ENCODE measurements around the gene CLPTM1L.
"Not testable (repeated sequence)": the region's sequence is repeated elsewhere in the genome, so short reads cannot be mapped to it uniquely, and the experiment has no call there.

CLPTM1L gene

DNA sequence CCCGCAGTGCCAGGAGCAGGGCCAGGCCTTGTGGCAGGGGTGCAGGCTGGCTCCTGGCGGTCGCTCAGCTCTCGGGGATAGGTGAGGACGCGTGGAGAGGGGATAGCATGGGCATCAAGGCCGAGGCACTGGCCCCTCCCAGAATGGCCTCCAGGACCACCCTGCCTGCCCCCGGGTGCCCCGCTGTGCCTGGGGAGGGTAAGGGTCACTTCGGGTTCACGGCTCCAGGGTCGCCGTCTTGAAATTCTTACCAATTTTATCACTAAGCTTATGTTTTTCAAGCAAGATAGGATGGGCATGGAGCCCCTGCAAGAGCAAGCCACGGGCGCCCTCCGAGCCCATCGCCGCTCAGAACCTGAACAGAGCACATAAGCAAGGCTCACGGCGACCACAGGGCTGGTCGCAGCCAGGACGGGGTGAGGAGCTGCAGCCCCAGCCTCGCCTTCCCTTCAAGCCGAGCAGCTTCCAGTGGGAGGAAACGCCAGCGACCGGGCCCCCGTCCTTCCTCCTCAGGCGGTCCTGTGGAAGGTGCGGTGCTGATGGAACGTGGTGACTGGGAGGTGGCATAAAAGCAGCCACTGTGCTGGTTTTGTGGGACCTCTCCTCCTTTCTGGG is 14.2 kb upstream of the CLPTM1L start:
- no peak for DNase-seq

GRCh38 chr5:1358726-1359025 is 13.8 kb upstream of the CLPTM1L start:
- DNase-seq, result no peak

DNA sequence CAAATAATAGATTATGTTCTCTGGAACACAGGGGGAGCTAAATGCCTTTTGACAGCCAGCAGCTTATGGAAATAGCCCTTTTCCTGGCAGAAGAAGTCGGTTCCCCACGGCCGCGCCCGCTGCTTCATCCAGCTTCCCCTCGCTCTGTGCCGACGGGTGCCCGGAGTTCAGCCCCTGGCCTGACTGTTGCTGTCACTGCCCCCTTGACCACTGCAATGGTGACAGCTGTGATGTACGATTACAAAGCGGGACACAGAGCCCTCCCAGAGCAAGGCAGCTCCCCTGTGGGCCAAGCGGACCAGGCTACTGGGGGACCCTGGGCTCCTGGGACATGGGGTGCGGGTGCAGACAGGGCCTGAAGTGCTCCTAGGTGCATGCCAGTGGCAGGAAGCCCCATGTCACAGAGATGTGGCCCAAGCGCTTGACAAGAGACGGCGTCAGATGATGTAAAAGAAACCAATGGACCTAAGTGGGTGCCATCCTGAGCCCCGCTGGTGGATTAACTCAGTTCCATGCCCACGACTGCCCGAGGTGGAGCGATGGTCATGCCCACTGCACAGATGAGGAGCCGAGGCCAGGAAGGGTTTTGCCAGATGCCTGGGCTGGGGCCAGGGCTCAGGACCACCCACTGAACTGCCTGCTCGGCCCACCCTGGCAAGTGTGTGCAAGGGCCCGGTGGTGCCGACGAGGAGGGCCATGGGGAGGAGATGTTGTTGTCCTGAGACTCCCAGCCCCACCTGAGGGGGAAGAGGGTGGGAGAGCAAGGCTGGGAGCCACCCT is 13.2 kb upstream of the CLPTM1L start:
- no peak for DNase-seq

GRCh38 chr5:1356873-1357787 is 12.2 kb upstream of the CLPTM1L start:
- DNase-seq, result no peak

DNA sequence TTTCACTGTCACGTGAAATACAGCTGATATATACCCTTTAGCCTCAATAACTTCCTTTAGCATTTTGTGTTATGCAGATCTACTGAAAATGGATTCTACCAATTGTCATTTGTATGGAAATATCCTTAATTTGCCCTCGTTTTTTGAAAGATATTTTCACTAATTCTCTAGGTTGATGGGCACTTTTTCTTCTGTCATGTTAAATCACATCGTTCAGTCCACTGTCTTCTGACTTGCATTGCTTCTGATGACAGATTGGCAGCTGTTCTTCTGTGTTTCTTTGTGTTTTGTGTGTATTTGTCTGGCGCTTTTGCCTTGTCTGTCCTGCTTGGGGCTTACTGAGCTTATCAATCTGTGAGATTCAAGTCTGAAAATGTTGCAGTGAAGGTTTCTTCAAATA is 9.7 kb upstream of the CLPTM1L start:
- DNase-seq, result no peak

- DNase-seq, result no peak
These were observed 7.6 kb upstream of the CLPTM1L start for GRCh38 chr5:1352231-1353219.

DNA sequence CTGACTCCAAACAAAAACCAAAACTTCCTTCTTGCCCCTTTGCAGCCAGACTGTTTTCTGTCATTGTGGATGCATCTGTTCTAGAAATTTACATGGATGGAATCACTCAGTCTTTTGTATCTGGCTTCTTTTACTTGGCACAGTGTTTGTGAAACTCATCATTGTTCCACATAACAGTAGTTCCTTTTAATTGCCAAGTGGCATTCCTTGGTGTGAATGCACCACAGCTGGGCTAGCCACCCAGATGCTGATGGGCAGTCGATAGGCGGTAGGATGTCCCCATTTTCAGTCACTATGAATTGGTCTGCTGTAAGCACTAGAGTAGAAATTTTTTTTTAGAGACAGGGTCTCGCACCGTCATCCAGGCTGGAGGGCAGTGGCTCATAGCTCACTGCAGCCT is 6.3 kb upstream of the CLPTM1L start:
- DNase-seq, result no peak

DNA sequence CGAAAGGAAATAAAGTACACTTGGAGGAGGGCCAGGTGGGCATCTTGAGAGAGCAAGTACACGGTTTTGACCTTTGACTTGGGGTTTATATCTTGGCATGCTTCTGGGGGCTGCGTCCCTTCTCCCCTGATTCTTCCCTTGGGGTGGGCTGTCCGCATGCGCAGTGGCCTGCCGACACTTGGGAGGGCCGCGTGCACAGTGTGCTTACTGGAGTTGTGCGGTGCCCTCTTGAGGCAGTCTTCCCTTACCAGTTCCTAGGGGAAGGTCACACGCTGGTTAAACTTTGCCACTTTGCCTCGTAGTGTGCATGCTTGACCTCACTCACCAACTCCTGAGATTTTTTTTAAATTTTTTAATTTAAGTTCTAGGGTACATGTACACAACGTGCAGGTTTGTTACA is 4.3 kb upstream of the CLPTM1L start:
- no peak for DNase-seq

GRCh38 chr5:1348986-1349245 is 4.0 kb upstream of the CLPTM1L start:
- no peak for DNase-seq

DNA sequence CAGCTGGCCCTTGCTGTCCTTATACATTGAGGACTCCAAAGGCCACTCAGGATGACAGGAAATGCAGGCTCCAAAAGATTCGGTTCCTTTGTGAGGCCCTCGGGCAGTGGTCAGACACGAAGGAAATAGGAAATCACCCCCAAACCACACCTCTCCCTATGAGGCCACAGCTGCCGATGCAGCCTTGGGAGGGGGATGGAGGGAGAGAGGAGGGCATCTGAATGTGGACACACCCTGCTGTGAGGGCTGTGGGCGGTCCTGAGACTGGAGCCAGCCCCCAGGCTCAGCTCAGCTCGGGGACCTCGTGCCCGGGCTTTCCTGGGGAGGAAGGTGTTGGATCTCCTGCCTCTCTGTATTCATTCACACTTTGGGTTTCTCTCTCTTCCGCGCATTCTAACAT is 2.7 kb upstream of the CLPTM1L start:
- no peak for DNase-seq

GRCh38 chr5:1346627-1347440 is 1.9 kb upstream of the CLPTM1L start:
- no peak for DNase-seq

DNA sequence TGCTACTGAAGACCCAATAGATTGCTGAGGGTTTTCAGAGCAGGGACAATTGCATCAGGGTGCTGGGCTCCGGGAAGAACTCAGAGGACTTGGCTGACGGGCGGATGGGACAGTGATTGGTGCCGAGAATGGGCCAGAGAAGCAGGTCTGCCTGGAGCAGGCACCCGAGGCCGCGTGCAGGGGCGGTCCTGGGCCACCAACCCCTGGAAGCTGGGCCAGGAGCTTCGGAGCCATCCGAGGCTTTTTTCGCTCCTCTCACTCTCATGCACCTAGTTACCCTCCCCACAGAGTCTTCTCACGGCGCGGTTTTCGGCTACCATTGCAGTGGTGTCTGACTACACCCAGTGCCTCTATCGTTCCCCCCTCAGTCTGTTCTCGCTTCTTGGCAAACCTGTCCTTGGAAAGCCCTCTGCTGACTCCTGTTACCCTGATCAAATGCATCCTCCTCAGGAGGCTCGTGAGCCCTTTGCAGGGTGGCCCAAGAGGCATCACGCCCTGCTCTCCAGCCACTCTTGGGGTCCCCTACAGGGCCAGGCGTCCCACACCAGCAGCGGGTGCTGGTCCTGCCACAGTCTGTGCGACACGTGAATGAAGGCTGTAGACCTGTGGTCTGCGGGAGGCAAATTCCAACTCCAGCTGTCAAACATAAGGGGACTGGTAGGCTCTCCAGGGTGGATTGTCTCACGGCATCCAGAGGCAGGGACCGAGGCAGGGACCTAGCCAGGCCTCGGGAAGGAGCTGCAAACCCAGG is 1.2 kb upstream of the CLPTM1L start:
- no peak for DNase-seq

- no peak for DNase-seq
These were observed 683 bp downstream of the CLPTM1L start for GRCh38 chr5:1343931-1344901.

DNA sequence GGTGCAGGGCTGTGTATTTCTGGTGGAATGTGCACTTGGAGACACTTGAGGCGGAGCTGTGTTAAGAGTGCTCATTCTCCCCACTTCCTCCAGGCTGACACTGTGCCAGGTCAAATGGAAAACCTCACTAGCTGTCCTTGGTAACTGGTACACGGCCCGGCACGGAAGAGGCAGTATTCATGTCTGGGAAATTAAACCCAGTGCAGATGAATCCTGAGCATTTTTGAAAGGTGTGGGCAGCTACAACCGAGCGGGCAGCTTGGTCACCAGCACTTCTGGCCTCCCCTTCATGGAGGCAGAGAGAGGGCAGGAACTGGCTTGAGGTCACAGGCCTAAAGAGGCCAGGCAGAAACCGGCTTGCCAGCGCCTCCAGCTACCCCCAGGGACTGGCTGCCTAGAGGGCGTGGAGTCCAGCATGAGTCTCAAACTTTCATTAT is 1.6 kb downstream of the CLPTM1L start:
- no peak for DNase-seq

GRCh38 chr5:1342711-1343110 is 2.2 kb downstream of the CLPTM1L start:
- DNase-seq, result not testable (repeated sequence)

GRCh38 chr5:1342268-1342667 is 2.6 kb downstream of the CLPTM1L start:
- DNase-seq, result no peak

DNA sequence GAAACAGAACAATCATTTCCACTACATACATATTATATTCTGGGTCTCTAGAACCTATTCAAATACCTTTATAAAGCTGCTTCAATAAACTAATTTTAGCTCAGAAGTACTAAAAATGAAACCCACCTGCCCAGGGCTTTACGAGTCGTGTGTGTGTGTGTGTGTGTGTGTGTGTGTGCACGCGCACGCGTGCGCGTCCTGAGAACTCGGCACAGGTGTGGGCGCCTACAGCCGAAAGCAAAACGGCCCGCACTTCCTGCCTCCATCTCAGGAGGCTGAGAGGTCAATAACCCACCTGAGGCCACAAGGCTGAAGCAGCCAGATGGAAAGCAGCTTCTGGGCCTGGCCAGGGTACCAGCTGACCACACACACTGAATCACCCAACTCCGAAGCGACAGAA is 3.0 kb downstream of the CLPTM1L start:
- no peak for DNase-seq

DNA sequence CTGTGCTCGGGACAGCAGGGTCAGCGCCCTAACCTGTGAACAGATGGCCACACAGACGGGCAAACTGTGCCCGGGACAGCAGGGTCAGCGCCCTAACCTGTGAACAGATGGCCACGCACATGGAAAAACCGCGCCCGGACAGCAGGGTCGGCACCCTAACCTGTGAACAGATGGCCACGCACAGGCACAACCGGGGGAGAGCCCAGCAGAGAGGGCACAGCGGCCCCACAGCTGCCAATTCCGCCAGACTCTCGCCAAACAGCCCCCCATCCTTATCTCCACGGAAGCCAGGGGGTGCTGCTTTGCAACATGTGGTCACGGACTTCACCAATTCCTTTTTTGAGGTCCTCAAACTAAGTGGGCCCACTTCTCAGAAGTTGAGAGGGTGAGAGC is 5.1 kb downstream of the CLPTM1L start:
- DNase-seq, result not testable (repeated sequence)

DNA sequence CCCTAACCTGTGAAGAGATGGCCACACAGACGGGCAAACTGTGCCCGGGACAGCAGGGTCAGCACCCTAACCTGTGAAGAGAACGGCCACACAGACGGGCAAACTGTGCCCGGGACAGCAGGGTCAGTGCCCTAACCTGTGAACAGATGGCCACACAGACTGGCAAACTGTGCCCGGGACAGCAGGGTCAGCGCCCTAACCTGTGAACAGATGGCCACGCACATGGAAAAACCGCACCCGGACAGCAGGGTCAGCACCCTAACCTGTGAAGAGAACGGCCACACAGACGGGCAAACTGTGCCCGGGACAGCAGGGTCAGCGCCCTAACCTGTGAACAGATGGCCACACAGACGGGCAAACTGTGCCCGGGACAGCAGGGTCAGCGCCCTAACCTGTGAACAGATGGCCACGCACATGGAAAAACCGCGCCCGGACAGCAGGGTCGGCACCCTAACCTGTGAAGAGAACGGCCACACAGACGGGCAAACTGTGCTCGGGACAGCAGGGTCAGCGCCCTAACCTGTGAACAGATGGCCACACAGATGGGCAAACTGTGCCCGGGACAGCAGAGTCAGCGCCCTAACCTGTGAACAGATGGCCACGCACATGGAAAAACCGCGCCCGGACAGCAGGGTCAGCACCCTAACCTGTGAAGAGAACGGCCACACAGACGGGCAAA is 5.6 kb downstream of the CLPTM1L start:
- DNase-seq, result not testable (repeated sequence)

All from islet precursor cell (in vitro differentiated cells).